Endothelial cell (in vitro differentiated cells): ENCODE measurements around the gene ATP12A. TPM values are rescaled to one million over a fixed set of nuclear protein-coding genes. Genes with fewer than 3 reads are reported as not detected.

Source experiments
- DNase-seq: peaks from one replicate; pipeline ENCODE4 v3.0.0; 2021; ENCODE audit warnings: low spot score
- H3K27ac Mint-ChIP-seq: one replicate; pipeline ENCODE4 v1.8.0; 2021; ENCODE audit warnings: mixed read lengths, inconsistent platforms; ENCODE audit not compliant: unreplicated experiment
- H3K27me3 Mint-ChIP-seq: one replicate; pipeline ENCODE4 v1.8.0; 2021; ENCODE audit warnings: mild to moderate bottlenecking, moderate library complexity, mixed read lengths, inconsistent platforms; ENCODE audit not compliant: unreplicated experiment
- H3K36me3 Mint-ChIP-seq: one replicate; pipeline ENCODE4 v1.8.0; 2021; ENCODE audit warnings: mild to moderate bottlenecking, low read depth, mixed read lengths, inconsistent platforms; ENCODE audit not compliant: unreplicated experiment
- H3K4me1 Mint-ChIP-seq: one replicate; pipeline ENCODE4 v1.8.0; 2021; ENCODE audit warnings: mild to moderate bottlenecking, mixed read lengths, inconsistent platforms; ENCODE audit not compliant: unreplicated experiment
- H3K4me3 Mint-ChIP-seq: one replicate; pipeline ENCODE4 v1.8.0; 2021; ENCODE audit warnings: mild to moderate bottlenecking, mixed read lengths, inconsistent platforms; ENCODE audit not compliant: unreplicated experiment
- H3K9me3 Mint-ChIP-seq: one replicate; pipeline ENCODE4 v1.8.0; 2021; ENCODE audit warnings: mixed read lengths, inconsistent platforms; ENCODE audit not compliant: unreplicated experiment
- total RNA-seq: library from RNA; stranded (reverse); fragmentation: NEBNext Ultra II Directional; extraction: Animal tissue kit (Norgen Biotek cat#: 25700); gene quantifications from one replicate; pipeline ENCODE4 v1.2.1, GENCODE V29; 2021; ENCODE audit not compliant: unreplicated experiment
- TF ChIP-seq, protein P1 (sequence below): fragments of 200-600 bp; sonication (generic); IDR thresholded peaks from one replicate; pipeline ENCODE4 v1.5.0; 2021; ENCODE audit warnings: antibody characterized with exemption; ENCODE audit not compliant: unreplicated experiment

Gene ATP12A
- total RNA-seq, 1 donor from 2014 or later = 0.64 TPM

DNA sequence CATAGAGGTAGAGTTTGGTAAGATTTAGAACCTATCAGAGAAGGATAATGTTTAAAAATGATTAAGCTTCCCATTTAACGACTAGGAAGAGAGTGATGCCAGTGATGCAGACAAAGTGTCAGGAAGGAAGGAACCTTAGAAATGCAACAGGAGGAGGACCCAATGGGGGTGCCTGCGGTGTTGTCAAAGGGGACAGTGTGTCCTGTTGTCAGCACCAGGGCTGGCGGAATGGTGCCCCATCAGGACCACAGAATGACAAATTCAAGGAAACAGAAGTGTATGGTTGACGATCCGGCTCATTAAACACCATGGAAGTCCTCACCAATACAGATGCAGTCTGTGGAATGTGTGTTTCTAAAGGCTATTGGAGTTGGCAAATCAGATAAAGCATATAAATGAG lies 19.3 kb downstream of the ATP12A start:
- H3K4me3 Mint-ChIP-seq = no peak overlapping the region
- no peaks in the 10 kb centered on the region for H3K36me3 Mint-ChIP-seq
- no peaks in the 10 kb centered on the region for H3K9me3 Mint-ChIP-seq
- DNase-seq = no peak
- H3K27me3 Mint-ChIP-seq = peaks cover 8% of the 10 kb centered on the region
- no peak overlapping the region for H3K27ac Mint-ChIP-seq
- TF ChIP-seq, protein P1, sequence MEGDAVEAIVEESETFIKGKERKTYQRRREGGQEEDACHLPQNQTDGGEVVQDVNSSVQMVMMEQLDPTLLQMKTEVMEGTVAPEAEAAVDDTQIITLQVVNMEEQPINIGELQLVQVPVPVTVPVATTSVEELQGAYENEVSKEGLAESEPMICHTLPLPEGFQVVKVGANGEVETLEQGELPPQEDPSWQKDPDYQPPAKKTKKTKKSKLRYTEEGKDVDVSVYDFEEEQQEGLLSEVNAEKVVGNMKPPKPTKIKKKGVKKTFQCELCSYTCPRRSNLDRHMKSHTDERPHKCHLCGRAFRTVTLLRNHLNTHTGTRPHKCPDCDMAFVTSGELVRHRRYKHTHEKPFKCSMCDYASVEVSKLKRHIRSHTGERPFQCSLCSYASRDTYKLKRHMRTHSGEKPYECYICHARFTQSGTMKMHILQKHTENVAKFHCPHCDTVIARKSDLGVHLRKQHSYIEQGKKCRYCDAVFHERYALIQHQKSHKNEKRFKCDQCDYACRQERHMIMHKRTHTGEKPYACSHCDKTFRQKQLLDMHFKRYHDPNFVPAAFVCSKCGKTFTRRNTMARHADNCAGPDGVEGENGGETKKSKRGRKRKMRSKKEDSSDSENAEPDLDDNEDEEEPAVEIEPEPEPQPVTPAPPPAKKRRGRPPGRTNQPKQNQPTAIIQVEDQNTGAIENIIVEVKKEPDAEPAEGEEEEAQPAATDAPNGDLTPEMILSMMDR = no peak
- H3K4me1 Mint-ChIP-seq = peaks cover 6% of the 10 kb centered on the region

DNA sequence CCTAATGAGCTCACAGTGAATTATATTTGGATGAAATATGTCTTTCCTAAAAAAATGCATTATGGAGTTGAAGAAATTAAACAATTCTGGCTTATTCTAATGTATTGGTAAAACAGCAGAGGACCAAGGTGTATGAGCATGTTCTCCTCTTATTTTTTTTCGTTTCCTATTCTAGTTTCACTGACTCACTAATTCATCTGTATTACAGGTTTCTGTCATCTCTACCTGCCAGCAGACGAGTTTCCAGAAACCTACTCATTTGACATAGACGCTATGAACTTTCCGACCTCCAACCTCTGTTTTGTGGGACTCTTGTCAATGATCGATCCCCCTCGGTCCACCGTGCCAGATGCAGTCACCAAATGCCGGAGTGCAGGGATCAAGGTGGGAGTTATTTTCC lies 20.3 kb downstream of the ATP12A start:
- Mint-ChIP-seq H3K9me3 (no peaks in the 10 kb centered on the region), H3K27me3 (peaks cover 8% of the 10 kb centered on the region), H3K36me3 (no peaks in the 10 kb centered on the region), H3K27ac (no peak overlapping the region), H3K4me1 (peaks cover 6% of the 10 kb centered on the region), H3K4me3 (no peak overlapping the region)
- TF ChIP-seq, protein P1 = no peak
- DNase-seq = no peak

DNA sequence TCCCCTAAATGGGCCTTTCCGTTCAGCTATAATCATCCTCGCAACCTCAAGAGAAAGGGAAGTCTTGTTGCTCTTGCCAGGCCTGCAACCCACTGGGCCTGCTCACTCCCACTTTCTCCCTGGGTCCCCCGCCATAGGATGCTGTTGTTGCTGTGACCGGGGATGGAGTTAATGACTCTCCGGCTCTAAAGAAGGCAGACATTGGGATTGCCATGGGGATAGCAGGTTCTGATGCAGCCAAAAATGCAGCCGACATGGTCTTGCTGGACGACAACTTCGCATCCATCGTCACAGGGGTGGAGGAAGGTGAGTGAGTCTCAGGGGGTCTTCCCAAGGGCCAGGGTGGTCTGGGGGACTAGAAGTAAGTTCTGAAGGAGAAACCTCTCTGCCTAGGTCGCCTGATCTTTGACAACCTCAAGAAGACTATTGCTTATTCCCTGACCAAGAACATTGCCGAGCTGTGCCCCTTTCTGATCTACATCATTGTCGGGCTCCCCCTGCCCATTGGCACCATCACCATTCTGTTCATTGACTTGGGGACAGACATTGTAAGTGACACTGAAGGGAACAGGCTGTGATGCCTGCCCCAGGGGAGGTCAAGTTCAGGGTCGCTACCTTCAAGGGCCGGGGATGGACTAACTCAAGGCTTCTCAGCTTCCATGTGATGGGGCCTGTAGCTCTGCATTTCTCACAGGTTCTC lies 26.8 kb downstream of the ATP12A start:
- Mint-ChIP-seq H3K27me3 (peaks cover 7% of the 10 kb centered on the region), H3K36me3 (no peaks in the 10 kb centered on the region), H3K27ac (no peak overlapping the region), H3K4me3 (no peak overlapping the region), H3K4me1 (peaks cover 3% of the 10 kb centered on the region), H3K9me3 (no peaks in the 10 kb centered on the region)
- TF ChIP-seq, protein P1 = no peak
- DNase-seq = no peak

DNA sequence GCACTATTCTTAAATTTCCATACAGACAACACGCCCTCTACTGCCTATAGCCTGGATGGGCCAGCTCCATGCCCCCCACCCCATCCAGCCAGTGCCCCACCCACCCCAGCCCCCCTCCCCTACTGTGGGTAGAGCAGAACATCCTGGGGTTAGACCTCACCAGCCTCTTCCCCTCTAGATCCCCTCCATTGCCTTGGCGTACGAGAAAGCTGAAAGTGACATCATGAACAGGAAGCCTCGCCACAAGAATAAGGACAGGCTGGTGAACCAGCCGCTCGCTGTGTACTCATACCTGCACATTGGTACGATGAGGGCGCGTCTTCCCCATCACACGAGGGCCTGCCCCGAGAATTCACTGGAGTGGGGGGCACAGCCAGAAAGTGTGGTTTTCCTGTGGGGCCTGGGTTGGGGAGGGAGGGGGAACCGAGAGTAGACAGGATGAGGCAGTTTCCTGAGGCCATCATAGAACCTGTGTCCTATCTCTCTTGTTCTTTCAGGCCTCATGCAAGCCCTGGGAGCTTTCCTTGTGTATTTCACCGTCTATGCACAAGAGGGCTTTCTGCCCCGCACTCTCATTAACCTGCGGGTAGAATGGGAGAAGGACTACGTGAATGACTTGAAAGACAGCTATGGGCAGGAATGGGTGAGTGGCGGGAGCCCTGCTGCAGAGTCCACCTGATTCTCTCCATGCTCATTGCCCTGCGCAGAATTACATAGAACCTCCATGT lies 29.1 kb downstream of the ATP12A start:
- H3K27me3 Mint-ChIP-seq = peaks cover 3% of the 10 kb centered on the region
- no peaks in the 10 kb centered on the region for H3K9me3 Mint-ChIP-seq
- TF ChIP-seq, protein P1 = no peak
- DNase-seq = no peak
- no peaks in the 10 kb centered on the region for H3K36me3 Mint-ChIP-seq
- H3K4me1 Mint-ChIP-seq = peaks cover 3% of the 10 kb centered on the region
- H3K4me3 Mint-ChIP-seq = no peak overlapping the region
- no peak overlapping the region for H3K27ac Mint-ChIP-seq

DNA sequence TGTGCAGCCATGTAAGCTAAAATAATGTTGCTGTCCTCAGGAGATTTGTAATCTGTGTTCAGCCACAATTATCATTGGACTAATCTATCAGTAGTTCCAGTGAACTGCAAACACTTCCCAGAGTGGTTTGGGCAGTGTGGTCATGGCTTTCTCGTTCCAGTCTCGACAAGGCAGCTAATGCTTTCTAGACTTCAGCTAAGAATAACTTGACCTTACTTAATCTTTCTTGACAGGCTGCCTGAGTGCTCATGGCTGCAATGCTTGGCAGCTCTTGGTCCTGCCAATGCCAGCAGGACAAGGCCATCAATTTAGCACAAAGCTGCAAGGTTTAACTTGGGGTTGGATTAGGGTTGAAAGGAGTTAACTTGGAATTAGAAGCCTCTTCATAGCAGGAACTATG lies 32.8 kb downstream of the ATP12A start:
- no peak overlapping the region for H3K4me3 Mint-ChIP-seq
- TF ChIP-seq, protein P1 = no peak
- H3K4me1 Mint-ChIP-seq = peaks cover 10% of the 10 kb centered on the region
- H3K27me3 Mint-ChIP-seq = peaks cover 7% of the 10 kb centered on the region
- no peaks in the 10 kb centered on the region for H3K36me3 Mint-ChIP-seq
- no peak overlapping the region for H3K27ac Mint-ChIP-seq
- DNase-seq = no peak
- no peaks in the 10 kb centered on the region for H3K9me3 Mint-ChIP-seq
